OCI-LY7 (cell line): ENCODE measurements around the gene SORCS3. TPM values are rescaled to one million over a fixed set of nuclear protein-coding genes. Genes with fewer than 3 reads are reported as not detected.

ENCODE experiments used
- BruUV-seq: library from RNA; stranded (reverse); fragments of 400-500 nt; replicated peaks from 2 replicates; lab custom pipeline; 2021; lab: Mats Ljungman, UMichigan
- CTCF ChIA-PET: fragments of 300-600 bp; sonication (Branson Sonifier 250); formaldehyde crosslinking; loops from one replicate; lab custom pipeline; 2022; ENCODE audit warnings: antibody characterized with exemption; ENCODE audit not compliant: unreplicated experiment; lab: Charles Lee
- POLR2A ChIA-PET: fragments of 300-600 bp; sonication (Branson Sonifier 250); formaldehyde crosslinking; loops from one replicate; lab custom pipeline; 2022; ENCODE audit warnings: antibody characterized with exemption; lab: Charles Lee
- DNase-seq: peaks from one replicate; pipeline ENCODE4 v3.0.0-alpha.2; 2015; ENCODE audit warnings: low spot score
- H2AFZ ChIP-seq: fragments of 200-600 bp; sonication (generic), shearing (Covaris generic); 2 replicates; pipeline ENCODE4 v1.6.1; 2014; ENCODE audit warnings: mild to moderate bottlenecking, antibody characterized with exemption, low read length, moderate library complexity
- H3K27ac ChIP-seq: fragments of 200-600 bp; sonication (generic); 2 replicates; pipeline ENCODE4 v1.5.1; 2014; ENCODE audit warnings: mixed run types, low read depth, mild to moderate bottlenecking, moderate library complexity, low read length, inconsistent platforms; ENCODE audit not compliant: poor library complexity, severe bottlenecking
- H3K36me3 ChIP-seq: fragments of 200-600 bp; sonication (generic); 2 replicates; pipeline ENCODE4 v1.6.1; 2014; ENCODE audit warnings: mild to moderate bottlenecking, antibody characterized with exemption, low read length, moderate library complexity, mixed read lengths; ENCODE audit not compliant: insufficient read depth
- H3K4me1 ChIP-seq: fragments of 200-600 bp; sonication (generic); 2 replicates; pipeline ENCODE4 v1.5.1; 2014; ENCODE audit warnings: mild to moderate bottlenecking, low read length; ENCODE audit not compliant: insufficient read depth, poor library complexity, severe bottlenecking
- H3K4me2 ChIP-seq: fragments of 200-600 bp; sonication (generic); 2 replicates; pipeline ENCODE4 v1.6.1; 2014; ENCODE audit warnings: mild to moderate bottlenecking, low read length
- H3K4me3 ChIP-seq: fragments of 200-600 bp; sonication (generic); 2 replicates; pipeline ENCODE4 v1.5.1; 2014; ENCODE audit warnings: mild to moderate bottlenecking, low read depth, low read length; ENCODE audit not compliant: poor library complexity, severe bottlenecking
- H3K79me2 ChIP-seq: fragments of 200-600 bp; sonication (generic); 2 replicates; pipeline ENCODE4 v1.6.1; 2016; ENCODE audit warnings: low read depth, mild to moderate bottlenecking, low read length, moderate library complexity, mixed read lengths; ENCODE audit not compliant: insufficient read depth
- H3K9me2 ChIP-seq: fragments of 200-600 bp; sonication (generic); 2 replicates; pipeline ENCODE4 v1.6.1; 2016; ENCODE audit warnings: mild to moderate bottlenecking, low read length, mixed read lengths; ENCODE audit not compliant: insufficient read depth
- H3K9me3 ChIP-seq: fragments of 200-600 bp; sonication (generic); 2 replicates; pipeline ENCODE4 v1.6.1; 2014; ENCODE audit warnings: mild to moderate bottlenecking, mixed run types, low read length, mixed read lengths
- H4K20me1 ChIP-seq: fragments of 200-600 bp; sonication (generic); 2 replicates; pipeline ENCODE4 v1.6.1; 2014; ENCODE audit warnings: mild to moderate bottlenecking, antibody characterized with exemption, low read length, moderate library complexity, mixed read lengths; ENCODE audit not compliant: insufficient read depth
- CTCF ChIP-seq: fragments of 200-600 bp; sonication (generic); conservative IDR thresholded peaks from 2 replicates; pipeline ENCODE4 v1.5.1; 2014; ENCODE audit warnings: mild to moderate bottlenecking, antibody characterized with exemption, low read length, moderate library complexity, mixed read lengths
- EZH2phosphoT487 ChIP-seq: fragments of 200-600 bp; sonication (generic); IDR thresholded peaks from 2 replicates; pipeline ENCODE4 v1.6.1; 2018; ENCODE audit warnings: low read depth, borderline replicate concordance, mild to moderate bottlenecking, mixed run types, antibody characterized with exemption, low read length, moderate library complexity, mixed read lengths
- intact Hi-C: fragments of 100-400 bp; cut with micrococcal nuclease; formaldehyde crosslinking; loops from one replicate; pipeline ENCODE4 v1.10.0; 2022; ENCODE audit not compliant: unreplicated experiment
- total RNA-seq, 2 experiments: library from RNA; depleted of rRNA in 1 of 2; stranded (reverse); fragments of >200 nt in 1 of 2; shearing (Covaris generic) in 1 of 2; gene quantifications; 2 replicates each; pipeline ENCODE4 v1.2.3, GENCODE V29; 2014 to 2022

The SORCS3 gene
- total RNA-seq, 2 experiments from 2014 or later: not detected

GRCh38 chr10:104908581-104908980 is 267.5 kb downstream of the SORCS3 start:
- POLR2A ChIA-PET: interaction anchor here (1.1 kb wide), 1 partner anchor 12 kb away, joined by 3 read pairs; no protein-coding TSS in a partner anchor
- intact Hi-C loops: no loop called here
- Histone ChIP-seq H3K4me1 (no peaks in the 10 kb centered on the region), H3K36me3 (no peaks in the 10 kb centered on the region), H3K9me2 (no peaks in the 10 kb centered on the region), H3K9me3 (no peaks in the 10 kb centered on the region), H3K79me2 (no peaks in the 10 kb centered on the region), H3K4me2 (no peak overlapping the region), H4K20me1 (no peaks in the 10 kb centered on the region), H2AFZ (no peak overlapping the region), H3K4me3 (no peak overlapping the region), H3K27ac (no peak overlapping the region)
- TF ChIP-seq CTCF (no peak), EZH2phosphoT487 (no peak)
- CTCF ChIA-PET: no interaction called here
- no peak for DNase-seq
- no TSS peak for BruUV-seq

GRCh38 chr10:104910712-104911111 is 269.6 kb downstream of the SORCS3 start:
- DNase-seq: no peak
- Histone ChIP-seq H3K79me2 (no peaks in the 10 kb centered on the region), H3K9me2 (no peaks in the 10 kb centered on the region), H3K36me3 (no peaks in the 10 kb centered on the region), H3K27ac (no peak overlapping the region), H3K9me3 (no peaks in the 10 kb centered on the region), H3K4me3 (no peak overlapping the region), H4K20me1 (no peaks in the 10 kb centered on the region), H2AFZ (no peak overlapping the region), H3K4me1 (no peaks in the 10 kb centered on the region), H3K4me2 (no peak overlapping the region)
- intact Hi-C loops: no loop called here
- POLR2A ChIA-PET: no interaction called here
- CTCF ChIA-PET: no interaction called here
- TF ChIP-seq CTCF (no peak), EZH2phosphoT487 (no peak)
- no TSS peak for BruUV-seq

- intact Hi-C loops: no loop called here
- no peaks in the 10 kb centered on the region for H3K9me2 ChIP-seq
- H3K9me3 ChIP-seq: no peaks in the 10 kb centered on the region
- DNase-seq: no peak
- TF ChIP-seq EZH2phosphoT487: no peak
- TF ChIP-seq CTCF: no peak
- no peak overlapping the region for H3K27ac ChIP-seq
- H3K4me2 ChIP-seq: no peak overlapping the region
- H3K4me3 ChIP-seq: no peak overlapping the region
- no peaks in the 10 kb centered on the region for H4K20me1 ChIP-seq
- no peak overlapping the region for H2AFZ ChIP-seq
- H3K79me2 ChIP-seq: no peaks in the 10 kb centered on the region
- no TSS peak for BruUV-seq
- no peaks in the 10 kb centered on the region for H3K36me3 ChIP-seq
- ChIA-PET POLR2A (interaction anchor here (0.6 to 0.7 kb wide), 2 partner anchors 14 to 101 kb away, joined by 3 to 5 read pairs; no protein-coding TSS in a partner anchor), CTCF (no interaction called here)
- H3K4me1 ChIP-seq: no peaks in the 10 kb centered on the region
Measured at GRCh38 chr10:104913390-104913789, 272.3 kb downstream of the SORCS3 start.
